ENCODE measurements around the gene ASB18.

Gene ASB18

DNA sequence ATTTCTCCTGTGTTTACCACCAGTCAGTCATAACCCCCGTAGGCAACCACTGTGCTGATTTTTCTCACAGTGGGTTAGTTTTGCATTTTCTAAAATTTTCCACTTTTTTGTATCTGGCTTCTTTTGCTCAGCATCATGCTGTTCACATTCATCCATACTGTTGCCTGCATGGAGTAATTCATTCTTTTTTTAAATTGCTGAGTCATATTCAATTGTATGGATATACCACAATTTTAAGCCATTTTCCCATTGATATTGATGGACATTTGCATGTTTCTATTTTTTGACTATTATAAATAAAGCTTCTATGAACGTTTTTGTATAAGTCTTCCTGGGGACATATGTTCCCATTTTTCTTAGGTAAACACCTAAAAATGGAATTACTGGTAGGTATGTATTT lies 40.5 kb downstream of the ASB18 start:
- no peak for TF ChIP-seq CTCF (IDR thresholded peaks at IDR 0.05; ENCODE audit: control insufficient read depth, insufficient read depth, low read depth, low read length, missing control alignments)
- no peak overlapping the region for H3K4me3 ChIP-seq (ENCODE audit: control insufficient read depth, low read depth, low read length)

DNA sequence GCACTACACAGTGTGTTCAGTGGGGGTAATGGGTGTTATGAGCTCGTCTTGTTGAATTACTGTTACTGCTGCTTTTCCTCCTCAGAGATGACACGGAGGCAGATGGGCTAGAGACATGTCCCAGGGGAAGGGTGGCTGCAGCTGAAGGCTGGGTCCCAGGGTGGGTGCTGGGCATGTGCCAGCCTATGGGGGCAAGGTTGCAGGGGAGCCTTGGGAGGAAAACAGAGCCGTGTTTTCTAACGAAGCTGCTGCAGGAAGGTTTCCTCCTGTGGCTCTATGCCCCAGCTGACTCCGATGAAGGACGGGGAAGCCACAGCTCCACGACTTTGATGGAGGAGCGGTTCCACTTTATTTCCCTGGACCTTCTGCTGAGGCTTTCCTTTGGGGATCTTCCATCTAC lies 42.4 kb downstream of the ASB18 start:
- no peak for DNase-seq (ENCODE audit: low read depth)
- no peak overlapping the region for H3K4me3 ChIP-seq (ENCODE audit: control insufficient read depth, low read depth, low read length)

More for the DNA sequence above, 40.5 kb downstream of the ASB18 start:
- no peak for DNase-seq (ENCODE audit: low read depth)

DNA sequence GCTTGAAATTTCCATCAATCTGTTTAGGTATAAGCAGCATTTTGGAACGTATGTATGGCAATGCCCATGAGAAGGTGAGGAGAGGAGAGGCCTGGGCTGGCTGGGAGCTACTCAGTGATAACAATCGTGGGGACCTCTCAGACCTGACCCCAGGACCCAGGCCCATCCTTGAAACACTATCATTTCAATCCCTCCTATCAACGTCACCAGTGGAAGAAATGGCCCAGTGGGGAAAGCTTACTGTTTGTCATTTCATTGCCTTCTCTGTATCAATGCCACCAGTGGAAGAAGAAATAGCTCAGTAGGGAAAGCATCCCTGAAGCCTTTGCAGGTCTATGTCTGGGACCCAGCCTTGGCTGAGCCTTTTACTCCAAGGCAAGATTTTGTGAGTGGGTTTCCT lies 44.8 kb downstream of the ASB18 start:
- H3K4me3 ChIP-seq (ENCODE audit: control insufficient read depth, low read depth, low read length) = no peak overlapping the region
- DNase-seq (ENCODE audit: low read depth) = no peak

More for the DNA sequence above, 42.4 kb downstream of the ASB18 start:
- TF ChIP-seq CTCF (IDR thresholded peaks at IDR 0.05; ENCODE audit: control insufficient read depth, insufficient read depth, low read depth, low read length, missing control alignments) = no peak

DNA sequence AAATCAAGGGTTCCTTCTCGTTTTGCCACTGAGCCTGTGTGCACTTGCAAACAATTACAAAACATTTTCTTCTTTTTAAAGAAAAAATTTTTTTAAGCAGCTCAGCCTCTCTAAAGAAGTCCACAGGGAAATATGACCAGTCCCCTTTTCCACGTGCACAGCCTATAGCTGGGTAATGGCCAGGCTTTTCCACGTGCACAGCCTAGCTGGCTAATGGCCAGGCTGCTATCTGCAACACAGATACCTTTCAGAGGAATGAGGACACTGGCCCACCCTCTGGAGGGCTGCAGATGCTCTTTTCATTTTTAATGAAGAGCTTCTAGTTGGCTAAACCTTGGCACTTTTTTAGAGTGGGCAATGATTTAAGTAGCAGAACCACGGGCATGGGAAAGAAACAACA lies 46.3 kb downstream of the ASB18 start:
- TF ChIP-seq CTCF (IDR thresholded peaks at IDR 0.05; ENCODE audit: control insufficient read depth, insufficient read depth, low read depth, low read length, missing control alignments) = no peak
- no peak for DNase-seq (ENCODE audit: low read depth)
- H3K4me3 ChIP-seq (ENCODE audit: control insufficient read depth, low read depth, low read length) = no peak overlapping the region

More for the DNA sequence above, 44.8 kb downstream of the ASB18 start:
- TF ChIP-seq CTCF (IDR thresholded peaks at IDR 0.05; ENCODE audit: control insufficient read depth, insufficient read depth, low read depth, low read length, missing control alignments) = no peak

GRCh38 chr2:236216711-236217110 lies 47.5 kb downstream of the ASB18 start:
- DNase-seq (ENCODE audit: low read depth) = no peak
- H3K4me3 ChIP-seq (ENCODE audit: control insufficient read depth, low read depth, low read length) = no peak overlapping the region
- TF ChIP-seq CTCF (IDR thresholded peaks at IDR 0.05; ENCODE audit: control insufficient read depth, insufficient read depth, low read depth, low read length, missing control alignments) = no peak

DNA sequence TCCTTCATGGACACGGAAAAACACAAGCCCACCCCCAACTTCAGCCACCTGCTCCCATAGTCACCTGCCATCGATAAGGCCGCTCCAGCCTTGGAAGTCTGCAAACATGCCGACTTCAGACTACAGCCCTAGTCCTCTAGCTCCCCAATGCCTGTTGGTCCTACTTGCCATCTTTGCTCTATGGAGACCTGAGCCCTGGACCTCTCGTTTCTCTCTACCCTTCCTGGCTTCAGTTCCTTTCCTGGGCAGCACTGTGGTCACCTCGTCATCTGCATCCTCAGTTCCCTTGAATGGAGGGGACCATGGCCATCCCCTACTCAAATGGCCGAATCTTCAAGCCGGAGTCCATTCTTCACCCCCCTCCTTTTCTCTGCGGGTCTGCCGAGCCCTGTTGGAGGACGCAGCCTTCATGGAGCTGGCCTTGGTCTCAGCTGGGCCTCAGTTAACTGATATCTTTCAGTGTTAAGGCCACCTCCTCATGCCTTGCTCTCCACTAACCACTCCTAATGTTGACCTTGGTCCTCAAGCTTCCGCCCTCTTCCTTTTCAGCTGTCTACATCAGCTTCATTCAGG lies 48.4 kb downstream of the ASB18 start:
- DNase-seq (ENCODE audit: low read depth) = no peak
- H3K4me3 ChIP-seq (ENCODE audit: control insufficient read depth, low read depth, low read length) = no peak overlapping the region
- TF ChIP-seq CTCF (IDR thresholded peaks at IDR 0.05; ENCODE audit: control insufficient read depth, insufficient read depth, low read depth, low read length, missing control alignments) = no peak

DNA sequence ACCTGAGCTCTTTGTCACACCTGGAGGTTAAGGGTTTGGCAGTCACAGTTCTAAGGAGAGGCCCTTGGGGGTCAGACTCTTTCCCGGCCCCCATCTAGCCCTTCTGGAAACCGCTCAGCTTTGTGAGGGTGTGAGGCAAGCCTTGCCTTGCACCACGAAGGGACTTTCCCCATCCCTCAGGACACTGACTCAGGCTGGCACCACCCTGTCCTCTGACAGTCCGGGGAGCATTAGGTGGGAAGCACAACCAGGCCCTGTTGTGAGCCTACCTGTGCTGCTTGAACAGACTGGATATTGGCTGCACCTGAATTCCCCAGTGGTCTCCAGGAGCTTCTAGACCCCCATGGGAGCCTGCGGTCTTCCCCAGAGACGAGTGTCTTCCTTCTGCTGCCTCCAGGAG lies 49.0 kb downstream of the ASB18 start:
- TF ChIP-seq CTCF (IDR thresholded peaks at IDR 0.05; ENCODE audit: control insufficient read depth, insufficient read depth, low read depth, low read length, missing control alignments) = no peak
- no peak overlapping the region for H3K4me3 ChIP-seq (ENCODE audit: control insufficient read depth, low read depth, low read length)
- no peak for DNase-seq (ENCODE audit: low read depth)

Data from AG09309 (cell line).